Measurements from ENCODE around the gene GAB2.

Gene GAB2

GRCh38 chr11:78270971-78271370, 146.6 kb downstream of the GAB2 start:
- Histone ChIP-seq H3K4me3 (no peak overlapping the region), H3K9me3 (ENCODE audit: low read depth, low read length) (no peaks in the 10 kb centered on the region), H3K27ac (no peak overlapping the region), H3K36me3 (ENCODE audit: insufficient read depth, low read length) (no peaks in the 10 kb centered on the region), H3K9ac (ENCODE audit: insufficient read length) (no peak overlapping the region)
- no peak for TF ChIP-seq EZH2 (IDR thresholded peaks at IDR 0.05)
- TF ChIP-seq POLR2AphosphoS5 (IDR thresholded peaks at IDR 0.05; ENCODE audit: borderline replicate concordance, low read depth, low read length), result no peak
- TF ChIP-seq FOXP2 (optimal IDR thresholded peaks at IDR 0.05; ENCODE audit: control extremely low read depth, extremely low read length, insufficient read depth), result no peak
- DNase-seq (ENCODE audit: low read depth, low spot score), result no peak

GRCh38 chr11:78269806-78270205, 147.8 kb downstream of the GAB2 start:
- no peak for DNase-seq (ENCODE audit: low read depth, low spot score)
- Histone ChIP-seq H3K36me3 (ENCODE audit: insufficient read depth, low read length) (no peaks in the 10 kb centered on the region), H3K9ac (ENCODE audit: insufficient read length) (no peak overlapping the region), H3K9me3 (ENCODE audit: low read depth, low read length) (no peaks in the 10 kb centered on the region), H3K27ac (no peak overlapping the region), H3K4me3 (no peak overlapping the region)
- TF ChIP-seq EZH2 (IDR thresholded peaks at IDR 0.05), result no peak
- TF ChIP-seq FOXP2 (optimal IDR thresholded peaks at IDR 0.05; ENCODE audit: control extremely low read depth, extremely low read length, insufficient read depth), result no peak
- TF ChIP-seq POLR2AphosphoS5 (IDR thresholded peaks at IDR 0.05; ENCODE audit: borderline replicate concordance, low read depth, low read length), result no peak

- Histone ChIP-seq H3K4me3 (no peak overlapping the region), H3K27ac (no peak overlapping the region), H3K9ac (ENCODE audit: insufficient read length) (no peak overlapping the region), H3K36me3 (ENCODE audit: insufficient read depth, low read length) (no peaks in the 10 kb centered on the region), H3K9me3 (ENCODE audit: low read depth, low read length) (no peaks in the 10 kb centered on the region)
- TF ChIP-seq FOXP2 (optimal IDR thresholded peaks at IDR 0.05; ENCODE audit: control extremely low read depth, extremely low read length, insufficient read depth), result no peak
- TF ChIP-seq POLR2AphosphoS5 (IDR thresholded peaks at IDR 0.05; ENCODE audit: borderline replicate concordance, low read depth, low read length), result no peak
- no peak for TF ChIP-seq EZH2 (IDR thresholded peaks at IDR 0.05)
- no peak for DNase-seq (ENCODE audit: low read depth, low spot score)
These were observed 148.8 kb downstream of the GAB2 start for GRCh38 chr11:78268591-78269410.

GRCh38 chr11:78266451-78266850, 151.2 kb downstream of the GAB2 start:
- no peak overlapping the region for H3K27ac ChIP-seq
- no peak for DNase-seq (ENCODE audit: low read depth, low spot score)

GRCh38 chr11:78265326-78265725, 152.3 kb downstream of the GAB2 start:
- Histone ChIP-seq H3K27ac (no peak overlapping the region), H3K4me3 (no peak overlapping the region), H3K9me3 (ENCODE audit: low read depth, low read length) (no peaks in the 10 kb centered on the region), H3K9ac (ENCODE audit: insufficient read length) (no peak overlapping the region), H3K36me3 (ENCODE audit: insufficient read depth, low read length) (no peaks in the 10 kb centered on the region)
- DNase-seq (ENCODE audit: low read depth, low spot score), result no peak
- no peak for TF ChIP-seq POLR2AphosphoS5 (IDR thresholded peaks at IDR 0.05; ENCODE audit: borderline replicate concordance, low read depth, low read length)
- no peak for TF ChIP-seq FOXP2 (optimal IDR thresholded peaks at IDR 0.05; ENCODE audit: control extremely low read depth, extremely low read length, insufficient read depth)
- TF ChIP-seq EZH2 (IDR thresholded peaks at IDR 0.05), result no peak

More at GRCh38 chr11:78266451-78266850, 151.2 kb downstream of the GAB2 start:
- H3K9me3 ChIP-seq (ENCODE audit: low read depth, low read length), result no peaks in the 10 kb centered on the region
- no peak overlapping the region for H3K4me3 ChIP-seq
- no peaks in the 10 kb centered on the region for H3K36me3 ChIP-seq (ENCODE audit: insufficient read depth, low read length)
- TF ChIP-seq POLR2AphosphoS5 (IDR thresholded peaks at IDR 0.05; ENCODE audit: borderline replicate concordance, low read depth, low read length), result no peak
- no peak for TF ChIP-seq FOXP2 (optimal IDR thresholded peaks at IDR 0.05; ENCODE audit: control extremely low read depth, extremely low read length, insufficient read depth)
- no peak for TF ChIP-seq EZH2 (IDR thresholded peaks at IDR 0.05)
- H3K9ac ChIP-seq (ENCODE audit: insufficient read length), result no peak overlapping the region

- Histone ChIP-seq H3K9me3 (ENCODE audit: low read depth, low read length) (no peaks in the 10 kb centered on the region), H3K9ac (ENCODE audit: insufficient read length) (no peak overlapping the region), H3K27ac (no peak overlapping the region), H3K4me3 (no peak overlapping the region), H3K36me3 (ENCODE audit: insufficient read depth, low read length) (no peaks in the 10 kb centered on the region)
- DNase-seq (ENCODE audit: low read depth, low spot score), result no peak
- no peak for TF ChIP-seq POLR2AphosphoS5 (IDR thresholded peaks at IDR 0.05; ENCODE audit: borderline replicate concordance, low read depth, low read length)
- TF ChIP-seq EZH2 (IDR thresholded peaks at IDR 0.05), result no peak
These were observed 154.9 kb downstream of the GAB2 start for GRCh38 chr11:78262691-78263090.

GRCh38 chr11:78262238-78262637, 155.4 kb downstream of the GAB2 start:
- Histone ChIP-seq H3K36me3 (ENCODE audit: insufficient read depth, low read length) (no peaks in the 10 kb centered on the region), H3K9me3 (ENCODE audit: low read depth, low read length) (no peaks in the 10 kb centered on the region), H3K4me3 (no peak overlapping the region), H3K27ac (no peak overlapping the region), H3K9ac (ENCODE audit: insufficient read length) (no peak overlapping the region)
- DNase-seq (ENCODE audit: low read depth, low spot score), result no peak
- TF ChIP-seq EZH2 (IDR thresholded peaks at IDR 0.05) (no peak), FOXP2 (optimal IDR thresholded peaks at IDR 0.05; ENCODE audit: control extremely low read depth, extremely low read length, insufficient read depth) (no peak), POLR2AphosphoS5 (IDR thresholded peaks at IDR 0.05; ENCODE audit: borderline replicate concordance, low read depth, low read length) (no peak)

- Histone ChIP-seq H3K4me3 (no peak overlapping the region), H3K9ac (ENCODE audit: insufficient read length) (no peak overlapping the region), H3K36me3 (ENCODE audit: insufficient read depth, low read length) (no peaks in the 10 kb centered on the region), H3K9me3 (ENCODE audit: low read depth, low read length) (no peaks in the 10 kb centered on the region), H3K27ac (no peak overlapping the region)
- no peak for DNase-seq (ENCODE audit: low read depth, low spot score)
- TF ChIP-seq EZH2 (IDR thresholded peaks at IDR 0.05) (no peak), POLR2AphosphoS5 (IDR thresholded peaks at IDR 0.05; ENCODE audit: borderline replicate concordance, low read depth, low read length) (no peak), FOXP2 (optimal IDR thresholded peaks at IDR 0.05; ENCODE audit: control extremely low read depth, extremely low read length, insufficient read depth) (no peak)
These were observed 155.8 kb downstream of the GAB2 start for GRCh38 chr11:78261828-78262227.

GRCh38 chr11:78261367-78261766, 156.3 kb downstream of the GAB2 start:
- TF ChIP-seq FOXP2 (optimal IDR thresholded peaks at IDR 0.05; ENCODE audit: control extremely low read depth, extremely low read length, insufficient read depth) (no peak), EZH2 (IDR thresholded peaks at IDR 0.05) (no peak), POLR2AphosphoS5 (IDR thresholded peaks at IDR 0.05; ENCODE audit: borderline replicate concordance, low read depth, low read length) (no peak)
- Histone ChIP-seq H3K9me3 (ENCODE audit: low read depth, low read length) (no peaks in the 10 kb centered on the region), H3K27ac (no peak overlapping the region), H3K4me3 (no peak overlapping the region), H3K36me3 (ENCODE audit: insufficient read depth, low read length) (no peaks in the 10 kb centered on the region), H3K9ac (ENCODE audit: insufficient read length) (no peak overlapping the region)
- DNase-seq (ENCODE audit: low read depth, low spot score), result no peak

All from SK-N-MC (cell line).